T-helper 2 cell treated with Interferon-gamma antibody and Interleukin-4, amounts not matched to agents 100 ng/mL and 5 ng/mL, for 36 hours (primary cell): ENCODE measurements around the gene LRRC75A. TPM values are rescaled to one million over a fixed set of nuclear protein-coding genes. Genes with fewer than 3 reads are reported as not detected.

Experiments
- intact Hi-C: fragments of 100-400 bp; cut with micrococcal nuclease; formaldehyde crosslinking; loops from one replicate; pipeline ENCODE4 v1.15.1; 2023
- total RNA-seq: library from RNA; stranded (reverse); gene quantifications from 2 replicates; pipeline ENCODE4 v1.2.3, GENCODE V29; 2022

Gene LRRC75A
- total RNA-seq, 1 donor from 2014 or later = 1.8 TPM

DNA sequence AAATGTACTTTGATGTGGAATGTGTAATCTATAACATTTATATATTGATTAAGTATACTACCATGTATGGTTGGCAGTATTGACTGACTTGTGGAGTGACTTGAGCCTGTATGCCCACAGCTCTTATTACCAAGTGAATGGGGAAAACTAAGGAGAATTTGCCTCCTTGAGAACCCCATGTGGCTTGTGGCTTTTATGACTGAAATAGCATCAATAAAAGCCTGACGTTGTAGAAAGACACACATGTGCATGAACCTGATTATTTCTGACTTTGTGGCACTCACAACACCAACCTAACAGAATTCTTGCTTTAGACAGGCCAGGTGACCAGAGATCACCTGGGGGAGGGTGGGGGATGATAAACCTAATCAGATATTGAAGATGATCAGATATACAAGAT is 2.1 kb upstream of the LRRC75A start:
- intact Hi-C loops = no loop called here

GRCh38 chr17:16493531-16494046 is 1.6 kb upstream of the LRRC75A start:
- intact Hi-C loops = no loop called here

DNA sequence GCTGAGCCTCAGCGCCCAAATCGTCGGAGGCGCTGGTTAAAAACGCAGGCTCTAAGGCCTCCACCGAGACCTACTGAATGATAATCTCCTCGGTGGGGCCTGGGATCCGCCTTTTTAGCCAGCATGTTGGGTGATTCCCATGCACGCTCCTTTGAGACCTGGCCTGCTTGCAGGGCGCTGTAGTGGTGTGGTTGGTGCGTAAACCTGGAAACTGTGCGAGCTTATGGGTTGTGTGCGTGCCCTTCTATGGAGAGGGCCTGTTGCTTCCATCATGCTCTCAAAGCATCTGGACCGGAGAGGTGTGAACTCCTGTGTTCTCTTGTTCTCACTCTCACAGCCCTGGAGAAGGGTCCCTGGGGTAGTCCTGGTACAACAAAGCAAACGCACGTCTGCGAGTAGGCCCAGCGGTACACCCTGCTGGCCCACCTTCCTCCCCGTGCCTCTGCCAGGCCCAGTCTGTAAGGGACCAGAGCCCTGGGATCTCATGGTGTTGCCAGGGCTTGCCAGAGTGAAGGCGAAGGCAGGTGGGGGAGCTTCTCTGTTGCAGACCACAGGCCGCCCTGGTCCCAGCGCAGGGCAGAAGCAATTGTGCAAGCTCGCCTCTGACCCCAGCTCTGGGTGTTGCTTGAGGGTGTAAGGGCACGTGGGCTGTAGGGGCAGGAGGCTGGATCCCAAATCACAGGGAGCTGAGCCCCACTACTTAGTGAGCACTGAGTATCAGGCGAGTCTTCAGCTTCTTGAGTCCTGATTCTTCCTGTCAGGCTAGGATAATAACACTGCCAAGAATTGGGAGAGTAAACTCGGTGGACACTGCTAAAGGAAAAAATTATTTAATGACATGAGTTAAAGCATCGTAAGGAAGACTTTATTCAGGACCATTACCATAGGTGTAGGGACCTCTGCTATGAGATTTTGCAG is 879 bp upstream of the LRRC75A start:
- intact Hi-C loops = no loop called here

GRCh38 chr17:16491131-16491702 is 776 bp downstream of the LRRC75A start:
- intact Hi-C loops = no loop called here

GRCh38 chr17:16489431-16489830 is 2.6 kb downstream of the LRRC75A start:
- intact Hi-C loops = no loop called here

DNA sequence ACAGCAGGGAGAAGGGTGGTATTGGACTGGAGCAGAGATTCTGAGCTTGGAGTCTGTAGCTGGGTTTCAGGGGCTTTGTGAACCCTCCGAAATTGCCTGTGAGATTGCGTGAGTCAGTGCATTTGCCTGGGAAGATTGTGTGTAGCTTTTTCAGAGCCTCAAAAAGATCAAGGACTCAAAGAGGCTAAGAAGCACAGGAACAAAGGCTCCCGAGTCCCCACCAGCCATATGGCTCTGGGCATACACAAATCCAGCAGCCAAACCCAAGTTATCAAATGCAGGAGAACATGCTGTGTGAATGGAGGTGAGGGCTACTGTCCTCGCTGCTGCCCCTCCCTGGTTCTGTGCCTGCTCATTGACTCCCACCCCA is 3.0 kb downstream of the LRRC75A start:
- intact Hi-C loops = no loop called here

DNA sequence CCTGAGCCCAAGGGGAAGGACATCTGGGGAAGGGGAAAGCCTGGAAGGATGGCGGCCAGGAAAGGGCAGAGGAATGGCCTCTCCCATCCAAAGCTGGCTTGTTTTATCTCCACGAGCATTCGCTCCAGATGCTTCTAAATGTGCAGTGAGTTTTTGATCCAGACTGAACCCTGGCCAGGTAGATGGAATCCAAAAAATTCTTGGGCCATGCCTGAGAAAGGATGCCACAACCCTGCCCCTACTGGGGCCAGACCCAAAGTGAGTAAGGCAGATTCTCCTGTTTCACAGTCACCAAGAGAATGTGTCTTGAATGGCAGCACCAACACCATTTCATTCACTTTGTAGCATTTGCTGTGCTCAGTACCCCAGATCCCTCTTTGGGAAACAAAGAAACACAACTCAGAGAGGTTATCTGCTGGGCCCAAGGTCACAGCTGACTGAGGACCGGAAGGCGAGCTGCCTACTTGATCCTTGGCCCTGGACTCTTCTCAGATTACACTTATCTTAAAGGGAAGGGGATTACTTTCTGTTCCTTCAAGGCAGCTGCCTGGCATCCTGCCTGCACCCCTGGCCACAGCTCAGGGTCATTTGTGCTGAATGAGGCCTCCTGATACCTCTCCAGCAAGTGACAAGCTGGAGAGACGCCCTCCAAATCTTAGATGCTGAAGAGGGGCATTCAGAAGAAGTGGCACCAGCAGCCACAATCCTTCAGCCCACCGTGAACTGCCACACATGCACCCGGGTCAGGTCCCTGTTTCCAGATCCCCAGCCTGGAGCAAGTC is 3.6 kb downstream of the LRRC75A start:
- intact Hi-C loops = no loop called here

DNA sequence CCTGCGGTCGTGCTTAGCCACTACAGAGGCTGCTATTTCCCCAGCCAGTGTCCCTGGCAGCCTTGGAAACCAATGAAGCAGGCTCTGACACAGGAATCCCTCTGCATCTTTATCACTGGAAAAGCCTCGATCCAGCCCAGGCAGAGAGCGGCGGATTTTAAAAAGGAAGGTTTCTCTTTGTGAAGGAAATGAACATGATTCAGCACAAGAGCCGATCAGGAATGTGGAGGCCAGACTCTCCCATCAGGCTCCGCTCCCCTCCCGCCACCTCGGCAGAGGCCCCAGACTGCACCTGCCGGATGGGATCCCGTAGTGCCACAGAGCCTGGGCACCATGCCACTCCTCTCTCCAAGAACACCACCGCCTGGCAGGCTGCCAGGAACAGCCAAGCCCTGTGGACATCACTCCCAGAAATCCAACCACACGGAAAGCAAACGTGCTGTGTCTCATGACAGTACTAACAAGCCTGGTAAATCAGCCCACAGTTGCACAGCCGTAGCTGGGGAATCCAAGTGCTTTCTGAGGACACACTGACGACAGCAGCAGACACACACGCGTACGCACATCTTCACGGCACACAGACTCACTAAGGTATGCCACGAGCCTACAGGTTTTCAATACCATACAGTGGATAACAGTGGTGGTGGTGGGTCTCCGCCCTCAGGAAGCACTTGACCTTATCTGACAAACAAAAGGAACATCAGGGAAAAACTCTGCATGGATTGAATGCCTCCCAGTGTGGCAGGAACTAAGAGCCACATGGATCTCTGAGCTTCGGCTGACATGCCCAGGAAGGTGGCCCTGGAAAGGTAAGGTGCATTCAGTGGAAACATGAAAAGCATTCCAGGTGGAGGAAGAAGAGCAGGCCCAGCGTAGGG is 5.4 kb downstream of the LRRC75A start:
- intact Hi-C loops = no loop called here

- intact Hi-C loops = no loop called here
Observed at GRCh38 chr17:16484445-16485175, 7.4 kb downstream of the LRRC75A start.

DNA sequence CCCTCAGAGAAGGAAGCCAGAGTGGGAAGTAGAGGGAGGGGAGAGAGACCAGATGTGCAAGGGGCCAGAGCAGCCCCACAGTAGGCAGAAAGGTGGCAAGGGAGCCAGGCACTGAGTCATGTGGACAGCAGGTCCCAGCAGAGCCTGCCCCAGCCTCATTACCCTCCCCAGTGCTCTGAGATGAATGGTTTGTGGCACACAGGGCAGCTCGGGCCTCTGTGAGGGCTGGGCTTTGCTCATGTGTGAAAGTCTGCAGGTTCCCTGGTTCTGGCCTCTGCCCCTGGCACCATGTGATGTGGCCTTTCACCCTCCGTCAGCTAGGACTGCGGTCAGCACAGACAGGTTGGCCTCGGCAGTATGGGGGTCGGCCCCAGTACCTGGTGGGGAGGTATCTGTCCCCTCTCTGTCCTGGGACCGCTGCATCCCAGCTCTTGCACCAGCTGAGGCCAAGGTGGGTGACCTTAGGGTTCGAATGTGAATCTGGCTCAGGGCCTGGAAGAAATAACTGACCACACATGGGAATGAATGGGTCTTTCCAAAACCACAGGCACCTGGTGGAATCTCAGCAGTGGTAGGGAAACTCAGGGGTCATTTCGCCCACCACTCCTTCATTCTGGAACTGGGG is 8.9 kb downstream of the LRRC75A start:
- intact Hi-C loops = no loop called here

DNA sequence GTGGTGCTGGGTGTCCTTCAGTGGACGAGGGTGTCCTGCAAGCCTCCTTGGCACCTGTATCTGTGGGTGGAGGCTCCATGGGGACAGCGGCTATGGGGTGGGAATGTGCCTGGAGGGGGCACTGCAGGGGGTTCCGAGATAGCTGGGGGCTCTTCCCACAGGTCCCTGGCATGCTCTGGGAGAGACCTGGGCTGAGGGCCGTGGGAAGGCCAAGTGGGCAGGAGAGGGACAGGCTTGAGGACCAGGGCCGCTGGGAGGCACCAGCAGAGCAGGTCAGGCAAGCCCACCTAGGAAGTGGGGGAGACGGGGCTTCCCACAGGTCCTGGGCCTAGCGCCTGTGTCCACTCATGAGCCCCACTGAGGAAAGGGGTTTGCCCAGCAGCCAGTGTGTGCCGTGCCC is 9.7 kb downstream of the LRRC75A start:
- intact Hi-C loops = no loop called here

GRCh38 chr17:16480995-16481394 is 11.0 kb downstream of the LRRC75A start:
- intact Hi-C loops = no loop called here

DNA sequence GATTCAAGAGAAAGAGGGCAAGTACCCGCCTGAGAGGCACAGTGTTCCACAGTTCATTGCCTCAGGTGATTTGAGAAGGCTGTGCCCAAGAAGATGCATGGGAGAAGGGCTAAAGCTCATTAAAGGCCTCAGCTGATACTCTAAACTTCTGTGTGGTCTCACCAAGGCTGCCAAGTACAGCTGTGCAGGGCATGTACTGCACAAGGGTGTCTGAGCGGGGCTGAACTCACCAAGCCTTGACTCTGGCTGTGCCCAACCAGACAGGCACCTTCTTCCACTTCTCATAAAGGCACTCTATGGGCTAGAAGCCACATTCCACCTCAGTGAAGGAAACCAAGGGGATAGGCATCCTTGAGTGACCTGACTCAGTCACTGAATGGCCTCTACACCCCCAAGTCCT is 12.7 kb downstream of the LRRC75A start:
- intact Hi-C loops = no loop called here

DNA sequence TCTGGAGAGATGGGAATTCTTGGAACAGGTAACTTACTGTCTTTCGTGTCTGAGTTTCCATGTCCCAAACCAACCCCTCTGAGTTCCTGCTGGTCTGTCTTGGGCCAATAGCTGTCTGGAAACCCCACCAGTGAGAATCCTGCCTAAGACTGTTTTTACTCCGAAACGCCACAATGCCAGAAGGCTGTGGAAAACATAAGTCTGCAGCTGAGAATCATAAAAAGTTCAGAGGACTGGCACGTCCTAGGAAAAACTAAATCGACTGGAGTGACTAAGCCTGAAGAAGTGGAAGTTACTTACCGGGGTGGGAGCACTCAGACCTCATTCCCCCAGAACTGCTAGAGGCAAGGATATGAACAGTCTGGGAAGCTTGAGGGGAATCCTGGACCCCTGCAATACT is 13.3 kb downstream of the LRRC75A start:
- intact Hi-C loops = no loop called here

GRCh38 chr17:16477666-16478065 is 14.3 kb downstream of the LRRC75A start:
- intact Hi-C loops = no loop called here

DNA sequence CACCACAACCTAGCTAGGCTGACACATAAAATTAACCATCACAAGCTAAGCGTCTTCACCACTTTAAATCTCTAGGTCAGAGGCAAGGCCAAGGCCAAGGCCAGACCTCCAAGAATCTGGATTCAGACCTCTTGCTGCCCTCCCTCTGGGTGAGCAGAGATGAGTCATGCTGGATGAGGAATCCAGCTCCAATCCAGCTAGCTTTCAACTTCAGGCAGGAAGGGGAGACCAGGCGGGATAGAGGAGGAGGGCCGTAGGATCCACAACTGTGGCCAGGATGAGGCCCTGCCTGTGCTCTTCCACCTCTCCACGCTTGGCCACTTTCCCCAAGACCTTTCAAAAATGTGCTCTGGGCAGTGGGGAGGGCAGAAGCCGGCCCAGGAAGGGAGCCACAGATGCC is 14.7 kb downstream of the LRRC75A start:
- intact Hi-C loops = no loop called here

GRCh38 chr17:16475179-16475704 is 16.8 kb downstream of the LRRC75A start:
- intact Hi-C loops = no loop called here

GRCh38 chr17:16474012-16474725 is 17.8 kb downstream of the LRRC75A start:
- intact Hi-C loops = no loop called here
